HCT116 (cell line): ENCODE data around the gene ENTHD1.

Experiments
- POLR2A ChIP-seq: IDR thresholded peaks from 2 replicates; pipeline ENCODE4 v1.7.0; 2011; ENCODE audit warnings: borderline replicate concordance; ENCODE audit not compliant: insufficient read depth, insufficient read length; ENCODE audit errors: extremely low read depth
- TF ChIP-seq, protein P1 (sequence below), 3 experiments: fragments of 200-600 bp in 1 of 3; sonication (generic) in 1 of 3; IDR thresholded peaks in 2 of 3; conservative IDR thresholded peaks in 1 of 3; 2 replicates each; pipeline ENCODE4 v1.5.1; 2012 to 2017; ENCODE audit warnings: low read depth in 2 of 3, low read length in 2 of 3, antibody characterized with exemption in 1 of 3, borderline replicate concordance in 1 of 3, control low read depth in 1 of 3, mild to moderate bottlenecking in 1 of 3, mixed read lengths in 1 of 3, mixed run types in 1 of 3, moderate library complexity in 1 of 3; ENCODE audit not compliant: insufficient read depth in 1 of 3
- TF ChIP-seq, protein P2 (sequence below): IDR thresholded peaks from 2 replicates; pipeline ENCODE4 v1.6.1; 2011; ENCODE audit warnings: mild to moderate bottlenecking, low read length, moderate library complexity; ENCODE audit not compliant: insufficient replicate concordance; ENCODE audit errors: extremely low read depth

DNA sequence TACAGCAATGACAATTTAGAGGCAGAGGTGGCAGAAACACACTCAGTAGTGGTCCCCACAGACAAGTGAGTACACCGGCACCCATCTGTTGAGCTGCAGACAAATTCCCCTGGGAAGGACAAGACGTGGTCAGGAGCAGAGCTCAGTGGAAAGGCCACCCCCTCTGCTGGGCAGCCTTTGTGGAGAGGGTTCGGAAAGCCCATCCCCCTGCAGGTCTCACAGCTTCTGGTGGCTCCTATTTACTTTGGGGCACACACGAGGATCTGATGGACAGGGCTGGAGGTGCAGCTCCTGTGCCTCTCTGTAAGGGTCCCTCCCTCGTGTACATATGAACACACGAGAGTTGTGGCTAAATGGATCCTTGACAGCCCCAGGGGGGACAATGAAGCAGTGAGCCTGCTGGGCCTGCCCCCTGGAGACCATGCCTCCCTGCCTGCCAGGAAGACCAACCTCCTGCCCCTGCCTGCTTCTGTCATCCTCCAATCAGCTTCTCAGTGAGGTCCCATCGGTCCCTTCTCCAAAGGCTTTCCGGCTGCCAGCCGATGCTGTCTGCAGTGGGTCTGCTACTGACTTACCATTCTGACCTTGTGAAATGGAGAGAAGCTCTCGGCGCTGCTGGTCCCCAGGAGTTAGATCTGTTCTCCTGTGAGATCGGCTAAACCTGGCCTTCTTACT is 161.5 kb downstream of the ENTHD1 start:
- TF ChIP-seq, protein P1, sequence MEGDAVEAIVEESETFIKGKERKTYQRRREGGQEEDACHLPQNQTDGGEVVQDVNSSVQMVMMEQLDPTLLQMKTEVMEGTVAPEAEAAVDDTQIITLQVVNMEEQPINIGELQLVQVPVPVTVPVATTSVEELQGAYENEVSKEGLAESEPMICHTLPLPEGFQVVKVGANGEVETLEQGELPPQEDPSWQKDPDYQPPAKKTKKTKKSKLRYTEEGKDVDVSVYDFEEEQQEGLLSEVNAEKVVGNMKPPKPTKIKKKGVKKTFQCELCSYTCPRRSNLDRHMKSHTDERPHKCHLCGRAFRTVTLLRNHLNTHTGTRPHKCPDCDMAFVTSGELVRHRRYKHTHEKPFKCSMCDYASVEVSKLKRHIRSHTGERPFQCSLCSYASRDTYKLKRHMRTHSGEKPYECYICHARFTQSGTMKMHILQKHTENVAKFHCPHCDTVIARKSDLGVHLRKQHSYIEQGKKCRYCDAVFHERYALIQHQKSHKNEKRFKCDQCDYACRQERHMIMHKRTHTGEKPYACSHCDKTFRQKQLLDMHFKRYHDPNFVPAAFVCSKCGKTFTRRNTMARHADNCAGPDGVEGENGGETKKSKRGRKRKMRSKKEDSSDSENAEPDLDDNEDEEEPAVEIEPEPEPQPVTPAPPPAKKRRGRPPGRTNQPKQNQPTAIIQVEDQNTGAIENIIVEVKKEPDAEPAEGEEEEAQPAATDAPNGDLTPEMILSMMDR (IDR thresholded peaks at IDR 0.05 in 2 of 3, conservative IDR thresholded peaks at IDR 0.05 in 1 of 3; ENCODE audit: borderline replicate concordance in 1 of 3, insufficient read depth in 1 of 3, low read depth in 2 of 3, low read length in 2 of 3): no peak
- no peak for TF ChIP-seq POLR2A
- TF ChIP-seq, protein P2, sequence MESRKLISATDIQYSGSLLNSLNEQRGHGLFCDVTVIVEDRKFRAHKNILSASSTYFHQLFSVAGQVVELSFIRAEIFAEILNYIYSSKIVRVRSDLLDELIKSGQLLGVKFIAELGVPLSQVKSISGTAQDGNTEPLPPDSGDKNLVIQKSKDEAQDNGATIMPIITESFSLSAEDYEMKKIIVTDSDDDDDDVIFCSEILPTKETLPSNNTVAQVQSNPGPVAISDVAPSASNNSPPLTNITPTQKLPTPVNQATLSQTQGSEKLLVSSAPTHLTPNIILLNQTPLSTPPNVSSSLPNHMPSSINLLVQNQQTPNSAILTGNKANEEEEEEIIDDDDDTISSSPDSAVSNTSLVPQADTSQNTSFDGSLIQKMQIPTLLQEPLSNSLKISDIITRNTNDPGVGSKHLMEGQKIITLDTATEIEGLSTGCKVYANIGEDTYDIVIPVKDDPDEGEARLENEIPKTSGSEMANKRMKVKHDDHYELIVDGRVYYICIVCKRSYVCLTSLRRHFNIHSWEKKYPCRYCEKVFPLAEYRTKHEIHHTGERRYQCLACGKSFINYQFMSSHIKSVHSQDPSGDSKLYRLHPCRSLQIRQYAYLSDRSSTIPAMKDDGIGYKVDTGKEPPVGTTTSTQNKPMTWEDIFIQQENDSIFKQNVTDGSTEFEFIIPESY: no peak
